OCI-LY3 (cell line): ENCODE results near the gene C16orf89.

ENCODE experiments used
- H2AFZ ChIP-seq: fragments of 200-600, 300-600 bp; shearing (Covaris generic); 2 replicates; pipeline ENCODE4 v1.6.0; 2014; ENCODE audit warnings: antibody characterized with exemption, low read depth, low read length
- H3K27ac ChIP-seq: fragments of 200-600, 300-600 bp; sonication (generic); 2 replicates; pipeline ENCODE4 v1.5.1; 2014; ENCODE audit warnings: mild to moderate bottlenecking, low read length, moderate library complexity, mixed read lengths
- H3K27me3 ChIP-seq: fragments of 200-600, 300-600 bp; sonication (generic); 2 replicates; pipeline ENCODE4 v1.6.1; 2014; ENCODE audit warnings: low read depth, low read length, mixed read lengths
- H3K36me3 ChIP-seq: fragments of 200-600, 300-600 bp; sonication (generic); replicated peaks from 2 replicates; pipeline ENCODE3; 2014; ENCODE audit warnings: low read depth, low read length, mixed read lengths
- H3K4me1 ChIP-seq: fragments of 300-600, 200-600 bp; sonication (generic); 2 replicates; pipeline ENCODE4 v1.6.1; 2014; ENCODE audit warnings: low read length, mixed read lengths
- H3K4me2 ChIP-seq: fragments of 200-600, 300-600 bp; sonication (generic); 2 replicates; pipeline ENCODE4 v1.6.1; 2014; ENCODE audit warnings: low read length, mixed read lengths
- H3K4me3 ChIP-seq: fragments of 300-600, 200-600 bp; sonication (generic); 2 replicates; pipeline ENCODE4 v1.5.1; 2014; ENCODE audit warnings: antibody characterized with exemption, mild to moderate bottlenecking, low read length, moderate library complexity
- H3K79me2 ChIP-seq: fragments of 300-600, 200-600 bp; shearing (Covaris generic); 2 replicates; pipeline ENCODE4 v1.6.1; 2014; ENCODE audit warnings: mild to moderate bottlenecking, low read length, mixed read lengths
- H3K9ac ChIP-seq: fragments of 300-600, 200-600 bp; shearing (Covaris generic); 2 replicates; pipeline ENCODE4 v1.6.0; 2014; ENCODE audit warnings: mild to moderate bottlenecking, low read length, moderate library complexity
- H3K9me3 ChIP-seq: fragments of 200-600, 300-600 bp; shearing (Covaris generic); 2 replicates; pipeline ENCODE4 v1.6.1; 2014; ENCODE audit warnings: low read length, mixed read lengths; ENCODE audit not compliant: insufficient read depth
- H4K20me1 ChIP-seq: fragments of 200-600, 300-600 bp; sonication (generic); 2 replicates; pipeline ENCODE4 v1.6.1; 2016; ENCODE audit warnings: low read length, mixed read lengths; ENCODE audit not compliant: insufficient read depth
- EZH2phosphoT487 ChIP-seq: fragments of 200-600 bp; shearing (Covaris generic); IDR thresholded peaks from 2 replicates; pipeline ENCODE4 v1.6.1; 2018; ENCODE audit warnings: antibody characterized with exemption, mixed run types, low read depth
- TF ChIP-seq, protein P1 (sequence below): fragments of 200-600, 300-600 bp; sonication (generic); IDR thresholded peaks from 2 replicates; pipeline ENCODE4 v1.5.1; 2014; ENCODE audit warnings: antibody characterized with exemption, low read length, low read depth

The C16orf89 gene

DNA sequence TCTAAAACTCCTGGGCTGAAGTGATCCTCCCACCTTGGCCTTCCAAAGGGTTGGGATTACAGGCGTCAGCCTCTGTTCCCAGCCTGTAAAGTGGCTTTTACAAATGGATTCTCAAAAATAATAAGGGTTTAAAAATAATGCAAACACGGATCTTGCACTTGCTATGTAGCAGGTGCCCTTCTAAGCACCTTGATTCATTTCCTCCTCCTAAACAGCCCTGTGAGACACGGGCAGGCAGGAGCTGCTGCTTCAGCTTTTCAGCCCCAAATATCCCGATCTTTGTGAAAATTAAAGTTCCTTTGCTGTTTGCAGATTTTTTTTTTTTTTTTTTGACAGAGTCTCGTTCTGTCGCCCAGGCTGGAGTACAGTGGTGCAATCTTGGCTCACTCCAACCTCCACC, 63.8 kb downstream of the C16orf89 start:
- Histone ChIP-seq H3K9ac (no peak overlapping the region), H2AFZ (no peak overlapping the region), H3K27ac (no peak overlapping the region), H4K20me1 (no peaks in the 10 kb centered on the region), H3K27me3 (0 out of 2 replicates have a peak, but pooled peaks cover 19% of the 10 kb centered on the region), H3K36me3 (no peaks in the 10 kb centered on the region), H3K4me2 (no peak overlapping the region), H3K9me3 (no peaks in the 10 kb centered on the region), H3K4me1 (no peaks in the 10 kb centered on the region), H3K4me3 (no peak overlapping the region), H3K79me2 (no peaks in the 10 kb centered on the region)
- no peak for TF ChIP-seq EZH2phosphoT487
- TF ChIP-seq, protein P1, sequence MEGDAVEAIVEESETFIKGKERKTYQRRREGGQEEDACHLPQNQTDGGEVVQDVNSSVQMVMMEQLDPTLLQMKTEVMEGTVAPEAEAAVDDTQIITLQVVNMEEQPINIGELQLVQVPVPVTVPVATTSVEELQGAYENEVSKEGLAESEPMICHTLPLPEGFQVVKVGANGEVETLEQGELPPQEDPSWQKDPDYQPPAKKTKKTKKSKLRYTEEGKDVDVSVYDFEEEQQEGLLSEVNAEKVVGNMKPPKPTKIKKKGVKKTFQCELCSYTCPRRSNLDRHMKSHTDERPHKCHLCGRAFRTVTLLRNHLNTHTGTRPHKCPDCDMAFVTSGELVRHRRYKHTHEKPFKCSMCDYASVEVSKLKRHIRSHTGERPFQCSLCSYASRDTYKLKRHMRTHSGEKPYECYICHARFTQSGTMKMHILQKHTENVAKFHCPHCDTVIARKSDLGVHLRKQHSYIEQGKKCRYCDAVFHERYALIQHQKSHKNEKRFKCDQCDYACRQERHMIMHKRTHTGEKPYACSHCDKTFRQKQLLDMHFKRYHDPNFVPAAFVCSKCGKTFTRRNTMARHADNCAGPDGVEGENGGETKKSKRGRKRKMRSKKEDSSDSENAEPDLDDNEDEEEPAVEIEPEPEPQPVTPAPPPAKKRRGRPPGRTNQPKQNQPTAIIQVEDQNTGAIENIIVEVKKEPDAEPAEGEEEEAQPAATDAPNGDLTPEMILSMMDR = no peak

DNA sequence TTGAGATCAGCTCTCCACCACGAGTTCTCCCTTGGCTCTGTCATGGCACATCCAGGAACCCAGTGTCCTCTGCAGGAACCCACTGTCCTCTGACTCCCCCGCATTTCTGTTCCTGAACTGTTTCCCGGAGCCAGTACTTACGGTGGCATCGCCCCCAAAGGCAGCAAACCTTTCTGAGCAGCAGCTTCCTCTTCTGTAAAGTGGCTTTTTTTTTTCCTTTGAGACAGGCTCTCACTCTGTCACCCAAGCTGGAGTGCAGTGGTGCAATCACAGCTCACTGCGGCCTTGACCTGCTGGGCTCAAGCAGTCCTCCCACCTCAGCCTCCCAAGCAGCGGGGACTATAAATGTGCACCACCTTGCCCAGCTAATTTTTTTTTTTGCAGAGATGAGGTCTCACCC, 64.2 kb downstream of the C16orf89 start:
- no peak overlapping the region for H2AFZ ChIP-seq
- no peak overlapping the region for H3K4me3 ChIP-seq
- no peaks in the 10 kb centered on the region for H3K9me3 ChIP-seq
- H3K27ac ChIP-seq = no peak overlapping the region
- no peaks in the 10 kb centered on the region for H4K20me1 ChIP-seq
- no peaks in the 10 kb centered on the region for H3K36me3 ChIP-seq
- no peaks in the 10 kb centered on the region for H3K79me2 ChIP-seq
- 0 out of 2 replicates have a peak, but pooled peaks cover 19% of the 10 kb centered on the region for H3K27me3 ChIP-seq
- no peaks in the 10 kb centered on the region for H3K4me1 ChIP-seq
- TF ChIP-seq, protein P1 = no peak
- TF ChIP-seq EZH2phosphoT487 = no peak
- H3K9ac ChIP-seq = no peak overlapping the region
- H3K4me2 ChIP-seq = no peak overlapping the region

DNA sequence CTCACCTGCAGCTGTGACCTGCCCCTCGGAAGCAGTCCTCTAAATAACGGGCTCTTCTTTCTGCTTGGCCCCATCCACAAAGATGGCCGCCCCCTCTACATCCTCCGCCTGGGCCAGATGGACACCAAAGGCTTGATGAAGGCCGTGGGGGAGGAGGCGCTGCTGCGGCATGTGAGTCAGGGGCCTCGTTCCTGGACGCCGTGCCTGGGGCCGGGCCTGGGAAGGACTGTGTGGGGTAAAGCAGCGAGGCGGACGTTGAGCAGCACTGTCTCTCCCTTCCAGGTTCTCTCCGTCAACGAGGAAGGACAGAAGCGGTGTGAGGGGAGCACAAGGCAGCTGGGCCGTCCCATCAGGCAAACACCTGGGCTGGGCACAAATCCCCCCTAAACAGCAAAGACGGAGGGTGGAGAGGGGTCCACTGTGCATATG, 65.2 kb downstream of the C16orf89 start:
- H4K20me1 ChIP-seq = no peaks in the 10 kb centered on the region
- 0 out of 2 replicates have a peak, but pooled peaks cover 19% of the 10 kb centered on the region for H3K27me3 ChIP-seq
- H3K4me1 ChIP-seq = no peaks in the 10 kb centered on the region
- H2AFZ ChIP-seq = no peak overlapping the region
- H3K36me3 ChIP-seq = no peaks in the 10 kb centered on the region
- H3K4me2 ChIP-seq = no peak overlapping the region
- H3K79me2 ChIP-seq = no peaks in the 10 kb centered on the region
- H3K9me3 ChIP-seq = no peaks in the 10 kb centered on the region
- no peak overlapping the region for H3K9ac ChIP-seq
- no peak overlapping the region for H3K27ac ChIP-seq
- TF ChIP-seq, protein P1 = no peak
- no peak for TF ChIP-seq EZH2phosphoT487
- no peak overlapping the region for H3K4me3 ChIP-seq

DNA sequence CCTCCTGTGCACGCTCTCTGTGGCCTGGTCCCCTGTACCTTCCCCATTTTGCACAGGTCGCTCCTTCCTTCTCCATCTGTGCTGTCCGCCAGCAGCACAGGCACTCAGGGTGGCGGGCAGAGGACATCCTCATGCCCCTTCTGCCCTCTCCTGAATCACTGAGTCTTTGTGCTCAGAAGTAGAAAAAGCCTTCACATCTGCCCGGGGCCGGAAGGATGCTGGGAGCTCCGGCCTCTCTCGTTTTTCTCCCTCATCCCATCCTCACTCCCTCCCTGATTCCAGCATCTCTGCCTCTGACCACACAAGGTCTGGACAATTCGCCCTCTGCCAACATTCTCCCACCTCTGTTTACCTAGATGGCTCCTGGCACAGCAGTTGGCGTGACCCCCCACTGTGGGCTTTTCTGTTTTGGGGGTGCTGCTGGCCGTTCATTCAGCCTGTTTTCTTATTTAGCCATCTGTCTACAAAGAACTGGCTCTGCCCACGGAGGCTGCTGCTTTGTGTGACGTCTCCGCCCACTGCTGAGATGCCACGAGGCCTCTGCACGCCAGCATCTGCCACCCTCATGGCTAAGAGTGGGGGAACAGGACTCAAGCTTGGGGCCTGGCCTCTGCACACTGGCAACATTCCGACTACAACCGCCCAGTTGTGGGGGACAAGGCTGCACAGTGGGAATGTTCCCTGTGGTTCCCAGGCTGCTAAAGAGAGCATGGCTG, 70.9 kb downstream of the C16orf89 start:
- no peak overlapping the region for H3K27ac ChIP-seq
- no peaks in the 10 kb centered on the region for H3K79me2 ChIP-seq
- no peaks in the 10 kb centered on the region for H3K36me3 ChIP-seq
- H2AFZ ChIP-seq = no peak overlapping the region
- H3K4me3 ChIP-seq = no peak overlapping the region
- TF ChIP-seq, protein P1 = no peak
- no peak for TF ChIP-seq EZH2phosphoT487
- no peaks in the 10 kb centered on the region for H3K4me1 ChIP-seq
- no peak overlapping the region for H3K4me2 ChIP-seq
- H3K9ac ChIP-seq = no peak overlapping the region
- H3K27me3 ChIP-seq = 0 out of 2 replicates have a peak, but pooled peaks cover 4% of the 10 kb centered on the region
- no peaks in the 10 kb centered on the region for H4K20me1 ChIP-seq
- H3K9me3 ChIP-seq = no peaks in the 10 kb centered on the region
